Small intestine (tissue), 7 donors: ENCODE measurements around the gene GALM. TPM values are rescaled to one million over a fixed set of nuclear protein-coding genes. Genes with fewer than 3 reads are reported as not detected.

Experiments used
- DNase-seq, 2 donors: peaks; one replicate each; pipeline versions ENCODE4 v3.0.0 to v3.0.0-alpha.2; 2013
- FAIRE-seq: peaks from 2 replicates; lab custom pipeline; 2012; peaks lifted over from hg19 to GRCh38; lab: Jason Lieb, UNC
- H3K27ac ChIP-seq, 3 donors: one replicate each; pipeline ENCODE4 v1.5.1; 2013; ENCODE audit warnings: low read length in 2 of 3, mild to moderate bottlenecking in 2 of 3, control low read depth in 1 of 3, inconsistent platforms in 1 of 3, low read depth in 1 of 3, moderate library complexity in 1 of 3
- H3K27me3 ChIP-seq, 3 donors: one replicate each; pipeline ENCODE4 v1.6.1; 2013; ENCODE audit warnings: low read length in 3 of 3, inconsistent platforms in 1 of 3; ENCODE audit not compliant: control insufficient read depth in 3 of 3, insufficient read depth in 3 of 3
- H3K36me3 ChIP-seq, 3 donors: one replicate each; pipeline ENCODE4 v1.6.1; 2013; ENCODE audit warnings: low read length in 3 of 3, inconsistent platforms in 1 of 3, low read depth in 1 of 3, mild to moderate bottlenecking in 1 of 3, moderate library complexity in 1 of 3; ENCODE audit not compliant: control insufficient read depth in 3 of 3, insufficient read depth in 2 of 3
- H3K4me1 ChIP-seq, 3 donors: one replicate each; pipeline ENCODE4 v1.6.1; 2013; ENCODE audit warnings: low read length in 2 of 3, inconsistent platforms in 1 of 3, low read depth in 1 of 3, mild to moderate bottlenecking in 1 of 3, moderate library complexity in 1 of 3; ENCODE audit not compliant: control insufficient read depth in 3 of 3, insufficient read depth in 2 of 3
- H3K4me3 ChIP-seq, 3 donors: one replicate each; pipeline ENCODE4 v1.5.1; 2013; ENCODE audit warnings: low read length in 3 of 3, control low read depth in 1 of 3, inconsistent platforms in 1 of 3, low read depth in 1 of 3, mild to moderate bottlenecking in 1 of 3, moderate library complexity in 1 of 3
- H3K9me3 ChIP-seq, 2 donors: one replicate each; pipeline ENCODE4 v1.6.1; 2013; ENCODE audit warnings: low read depth in 1 of 2, low read length in 1 of 2; ENCODE audit not compliant: control insufficient read depth in 2 of 2, insufficient read depth in 1 of 2
- WGBS, 3 donors: extraction: QIAGEN DNeasy Blood & Tissue Kit; methylation state at CpG; one replicate each; pipeline ENCODE4 v1.1.7; 2013; 5-methylcytosine and 5-hydroxymethylcytosine counted together
- polyA plus RNA-seq, 4 donors: library from polyadenylated mRNA; stranded (reverse) in 3 of 4; unstranded in 1 of 4; fragments of 200-250 nt in 3 of 4; fragments of 120-200 nt in 1 of 4; gene quantifications; one replicate each; pipeline versions ENCODE4 v1.2.1 to v1.2.3, GENCODE V29; 2013
- donor health status: healthy with polysubstance abuse.
- donor health status: control.
- donor health status: control.
- donor health status: Bipolar disorder and iron deficiency.
- donor health status: healthy.

The GALM gene
- polyA plus RNA-seq, 4 donors: 48.6 to 148 (median 82.9) TPM

DNA sequence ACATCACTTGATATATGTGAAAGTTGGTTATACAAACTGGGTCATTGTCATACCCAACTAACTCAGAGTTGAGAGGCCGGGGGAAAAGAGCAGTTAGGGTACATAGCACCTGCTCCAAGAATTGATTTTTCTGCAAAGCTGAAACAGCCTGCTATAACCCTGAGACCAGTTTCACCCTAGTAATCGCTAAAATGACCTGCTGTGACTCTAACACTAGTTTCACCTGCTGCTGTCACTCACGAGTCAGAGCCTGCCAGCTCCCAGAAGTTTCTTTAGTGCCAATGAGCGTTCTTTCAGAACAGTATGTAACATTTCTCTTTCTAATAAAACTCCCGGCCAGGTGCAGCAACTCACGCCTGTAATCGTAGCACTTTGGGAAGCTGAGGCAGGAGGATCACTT, 57.3 kb downstream of the GALM start:
- H3K36me3 ChIP-seq: peaks cover 0 to 39% (median 0%) of the 10 kb centered on the region in 3 donors
- H3K4me1 ChIP-seq: peaks cover 0 to 2% (median 0%) of the 10 kb centered on the region in 3 donors
- no peaks in the 10 kb centered on the region for H3K27me3 ChIP-seq
- WGBS, 3 donors: 64 to 77% (median 66%) methylated on average over 7 of the region's 7 CpGs
- peaks cover 0 to 8% of the 10 kb centered on the region in 2 donors for H3K9me3 ChIP-seq
- FAIRE-seq: no peak
- DNase-seq: no peak
- no peak overlapping the region for H3K4me3 ChIP-seq
- H3K27ac ChIP-seq: peak overlapping the region in 1 of 3 donors; percentile 54

DNA sequence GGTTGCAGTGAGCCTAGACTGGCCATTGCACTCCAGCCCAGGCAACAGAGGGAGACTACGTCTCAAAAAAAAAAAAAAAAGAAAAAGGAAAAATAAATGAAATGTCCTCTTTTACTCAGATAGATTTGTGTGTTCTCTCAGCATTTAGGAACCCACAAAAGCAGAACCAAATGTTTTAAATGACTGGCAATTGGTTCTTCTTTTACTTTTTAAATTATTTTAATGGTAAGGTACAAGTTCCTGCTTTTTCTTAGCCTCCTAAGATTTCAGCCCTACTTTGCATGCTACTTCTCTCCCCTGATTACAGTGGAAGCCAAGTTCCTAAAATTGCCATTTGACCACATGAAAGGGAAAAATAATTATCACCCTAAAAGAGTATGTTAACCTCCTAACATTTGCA, 61.7 kb downstream of the GALM start:
- H3K4me1 ChIP-seq: no peaks in the 10 kb centered on the region
- H3K4me3 ChIP-seq: no peak overlapping the region
- FAIRE-seq (no peak), DNase-seq (no peak)
- no peaks in the 10 kb centered on the region for H3K9me3 ChIP-seq
- H3K36me3 ChIP-seq: peaks cover 0 to 50% (median 12%) of the 10 kb centered on the region in 3 donors
- WGBS, 3 donors: 76 to 91% (median 86%) methylated on average over 1 of the region's 1 CpG
- no peak overlapping the region for H3K27ac ChIP-seq
- H3K27me3 ChIP-seq: no peaks in the 10 kb centered on the region

DNA sequence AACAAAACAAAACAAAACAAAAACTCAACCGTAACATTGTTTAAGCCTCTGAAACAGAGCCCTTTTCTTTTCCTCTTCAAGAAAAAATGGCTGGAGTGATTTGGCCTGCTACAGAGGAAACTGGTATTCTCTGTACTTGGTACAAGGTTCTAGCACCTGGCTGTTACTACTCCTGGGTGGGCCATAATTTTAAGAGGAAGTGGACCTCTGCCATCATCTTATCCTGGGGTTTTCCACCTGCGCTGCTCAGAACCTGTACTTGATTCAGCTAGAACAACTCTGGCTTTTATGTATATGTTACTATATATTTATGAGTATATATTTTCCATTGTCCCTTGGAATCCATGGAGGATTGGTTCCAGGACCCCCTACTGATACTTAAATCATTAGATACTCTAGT, 62.8 kb downstream of the GALM start:
- DNase-seq (no peak), FAIRE-seq (no peak)
- H3K9me3 ChIP-seq: no peaks in the 10 kb centered on the region
- no peaks in the 10 kb centered on the region for H3K27me3 ChIP-seq
- H3K4me1 ChIP-seq: no peaks in the 10 kb centered on the region
- no peak overlapping the region for H3K27ac ChIP-seq
- 24 to 97% (median 49%) methylated on average over 2 of the region's 2 CpGs for WGBS, 3 donors
- H3K36me3 ChIP-seq: peaks cover 0 to 56% (median 12%) of the 10 kb centered on the region in 3 donors
- H3K4me3 ChIP-seq: no peak overlapping the region

DNA sequence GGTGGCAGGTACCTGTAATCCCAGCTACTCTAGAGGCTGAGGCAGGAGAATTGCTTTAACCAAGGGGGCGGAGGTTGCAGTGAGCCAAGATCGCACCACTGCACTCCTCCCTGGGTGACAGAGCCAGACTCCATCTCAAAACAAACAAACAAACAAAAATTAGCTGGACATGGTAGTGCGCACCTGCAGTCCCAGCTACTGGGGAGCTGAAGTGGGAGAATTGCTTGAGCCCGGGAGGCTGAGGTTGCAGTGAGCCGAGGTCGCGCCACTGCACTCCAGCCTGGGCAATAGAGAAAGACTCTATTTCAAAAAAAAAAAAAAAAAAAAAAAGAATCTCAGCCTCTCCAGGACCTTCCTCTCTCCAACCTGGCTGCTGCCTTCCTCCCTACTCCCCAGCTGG, 65.2 kb downstream of the GALM start:
- 97% methylated on average over 7 of the region's 7 CpGs for WGBS, 3 donors
- FAIRE-seq (no peak), DNase-seq (no peak)
- no peak overlapping the region for H3K27ac ChIP-seq
- H3K4me1 ChIP-seq: peaks cover 0 to 7% (median 3%) of the 10 kb centered on the region in 3 donors
- H3K36me3 ChIP-seq: peaks cover 0 to 62% (median 12%) of the 10 kb centered on the region in 3 donors
- H3K27me3 ChIP-seq: no peaks in the 10 kb centered on the region
- H3K4me3 ChIP-seq: no peak overlapping the region
- no peaks in the 10 kb centered on the region for H3K9me3 ChIP-seq

DNA sequence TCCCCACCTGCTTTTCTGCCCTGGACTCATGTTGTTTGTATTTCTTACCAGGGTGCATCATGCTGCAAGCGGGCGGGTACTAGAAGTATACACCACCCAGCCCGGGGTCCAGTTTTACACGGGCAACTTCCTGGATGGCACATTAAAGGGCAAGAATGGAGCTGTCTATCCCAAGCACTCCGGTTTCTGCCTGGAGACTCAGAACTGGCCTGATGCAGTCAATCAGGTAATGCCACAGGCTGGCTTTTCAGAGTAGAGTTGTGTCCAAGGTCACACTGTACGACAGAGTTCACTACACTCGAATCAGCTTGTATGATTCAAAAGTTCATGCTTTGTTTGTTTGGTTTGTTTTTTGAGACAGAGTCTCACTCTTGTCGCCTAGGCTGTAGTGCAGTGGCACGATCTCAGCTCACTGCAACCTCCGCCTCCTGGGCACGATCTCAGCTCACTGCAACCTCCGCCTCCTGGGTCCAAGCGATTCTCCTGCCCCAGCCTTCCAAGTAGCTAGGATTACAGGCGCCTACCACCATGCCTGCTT, 65.8 kb downstream of the GALM start:
- DNase-seq: no peak
- no peak for FAIRE-seq
- H3K9me3 ChIP-seq: no peaks in the 10 kb centered on the region
- peaks cover 0 to 10% (median 5%) of the 10 kb centered on the region in 3 donors for H3K4me1 ChIP-seq
- H3K4me3 ChIP-seq: no peak overlapping the region
- no peak overlapping the region for H3K27ac ChIP-seq
- H3K36me3 ChIP-seq: peaks cover 0 to 59% (median 12%) of the 10 kb centered on the region in 3 donors
- no peaks in the 10 kb centered on the region for H3K27me3 ChIP-seq
- 76 to 88% (median 87%) methylated on average over 14 of the region's 14 CpGs for WGBS, 3 donors

DNA sequence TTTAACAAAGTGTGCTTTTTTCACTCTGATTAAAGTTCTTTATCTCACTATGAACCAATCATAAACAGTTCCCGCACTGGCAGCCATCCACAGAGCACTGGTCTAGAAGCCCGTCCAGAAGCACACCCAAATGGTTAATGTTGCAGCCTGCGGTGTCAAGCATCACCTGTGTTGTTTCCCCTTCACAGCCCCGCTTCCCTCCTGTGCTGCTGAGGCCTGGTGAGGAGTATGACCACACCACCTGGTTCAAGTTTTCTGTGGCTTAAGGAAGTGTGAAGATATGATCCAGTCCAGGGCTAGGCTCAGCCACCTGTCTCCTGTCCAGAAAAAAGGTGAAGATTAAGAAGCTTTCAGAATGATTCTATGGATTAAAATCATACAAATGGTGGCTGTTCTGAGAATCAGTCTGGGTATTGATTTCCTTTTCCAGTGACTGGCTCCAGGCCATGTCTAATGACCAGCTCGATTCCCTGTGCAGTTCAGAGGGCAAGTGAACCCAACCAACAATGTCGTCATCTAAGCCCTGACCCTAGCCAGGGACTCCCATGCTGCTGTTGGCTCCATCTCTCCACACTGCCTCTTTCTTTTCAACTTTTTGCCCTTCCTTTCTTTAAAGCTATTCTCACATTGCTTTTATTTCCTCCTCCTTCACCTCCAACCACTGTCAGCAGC, 67.5 kb downstream of the GALM start:
- H3K27me3 ChIP-seq: no peaks in the 10 kb centered on the region
- peaks cover 0 to 61% (median 12%) of the 10 kb centered on the region in 3 donors for H3K36me3 ChIP-seq
- DNase-seq: no peak
- no peak for FAIRE-seq
- no peak overlapping the region for H3K4me3 ChIP-seq
- no peak overlapping the region for H3K27ac ChIP-seq
- WGBS, 3 donors: 46 to 70% (median 53%) methylated on average over 6 of the region's 6 CpGs
- H3K9me3 ChIP-seq: no peaks in the 10 kb centered on the region
- peaks cover 0 to 10% (median 5%) of the 10 kb centered on the region in 3 donors for H3K4me1 ChIP-seq

DNA sequence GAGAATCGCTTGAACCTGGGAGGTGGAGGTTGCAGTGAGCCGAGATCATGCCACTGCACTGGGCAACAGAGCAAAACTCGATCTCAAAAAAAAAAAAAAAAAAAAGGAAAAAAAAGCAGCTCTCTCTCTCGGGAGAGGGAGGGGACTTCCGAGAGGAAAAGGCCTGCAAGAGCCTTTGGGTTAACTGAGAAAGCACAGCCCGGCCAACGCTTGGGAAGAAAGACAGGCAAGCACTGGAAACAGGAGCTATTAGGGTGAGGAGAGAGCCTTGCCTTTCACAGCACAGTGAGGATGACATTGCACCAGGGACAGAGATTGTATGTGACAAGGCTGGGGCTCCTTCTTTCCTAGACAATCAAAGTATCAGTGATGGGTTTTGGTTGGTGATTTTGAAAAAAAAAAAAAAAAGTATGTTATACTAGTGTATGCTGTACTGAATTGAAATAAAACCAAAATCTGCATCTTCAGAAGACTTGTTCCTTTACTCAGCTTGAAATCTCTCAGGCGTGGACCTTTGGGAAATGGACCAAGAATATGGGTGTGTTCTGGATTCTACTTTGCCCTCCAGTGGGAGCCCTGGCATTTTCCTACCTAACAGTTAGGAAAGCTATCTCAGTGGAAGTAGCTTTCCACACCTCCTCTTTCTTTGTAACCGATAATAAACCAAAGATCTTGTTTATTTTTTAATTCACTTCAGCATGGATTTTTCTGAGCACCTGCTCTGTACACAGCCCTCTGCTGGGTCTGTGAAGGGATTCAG, 68.6 kb downstream of the GALM start:
- peaks cover 0 to 61% (median 8%) of the 10 kb centered on the region in 3 donors for H3K36me3 ChIP-seq
- 55 to 69% (median 65%) methylated on average over 9 of the region's 9 CpGs for WGBS, 3 donors
- peaks cover 0 to 10% (median 5%) of the 10 kb centered on the region in 3 donors for H3K4me1 ChIP-seq
- DNase-seq (peak in 1 of 2 donors; percentile 70), FAIRE-seq (no peak)
- H3K27ac ChIP-seq: peak overlapping the region in 2 of 3 donors; percentile 27 to 33
- H3K4me3 ChIP-seq: no peak overlapping the region
- no peaks in the 10 kb centered on the region for H3K9me3 ChIP-seq
- no peaks in the 10 kb centered on the region for H3K27me3 ChIP-seq

- no peaks in the 10 kb centered on the region for H3K9me3 ChIP-seq
- no peak overlapping the region for H3K4me3 ChIP-seq
- H3K4me1 ChIP-seq: peaks cover 0 to 10% (median 5%) of the 10 kb centered on the region in 3 donors
- H3K27me3 ChIP-seq: no peaks in the 10 kb centered on the region
- 30 to 69% (median 44%) methylated on average over 4 of the region's 4 CpGs for WGBS, 3 donors
- H3K27ac ChIP-seq: peak overlapping the region in 1 of 3 donors; percentile 43
- DNase-seq (no peak), FAIRE-seq (no peak)
- peaks cover 0 to 46% (median 4%) of the 10 kb centered on the region in 3 donors for H3K36me3 ChIP-seq
These were observed 70.0 kb downstream of the GALM start for GRCh38 chr2:38735999-38736320.
